SK-N-MC (cell line): ENCODE results near the gene ICAM4.

Experiments used
- EZH2 ChIP-seq: fragments of 200-600 bp; sonication (generic); IDR thresholded peaks from one replicate; pipeline ENCODE4 v1.6.1; 2017; ENCODE audit warnings: antibody characterized with exemption
- POLR2AphosphoS5 ChIP-seq: IDR thresholded peaks from 2 replicates; pipeline ENCODE4 v1.6.1; 2012; ENCODE audit warnings: mild to moderate bottlenecking, low read depth, low read length, borderline replicate concordance

DNA sequence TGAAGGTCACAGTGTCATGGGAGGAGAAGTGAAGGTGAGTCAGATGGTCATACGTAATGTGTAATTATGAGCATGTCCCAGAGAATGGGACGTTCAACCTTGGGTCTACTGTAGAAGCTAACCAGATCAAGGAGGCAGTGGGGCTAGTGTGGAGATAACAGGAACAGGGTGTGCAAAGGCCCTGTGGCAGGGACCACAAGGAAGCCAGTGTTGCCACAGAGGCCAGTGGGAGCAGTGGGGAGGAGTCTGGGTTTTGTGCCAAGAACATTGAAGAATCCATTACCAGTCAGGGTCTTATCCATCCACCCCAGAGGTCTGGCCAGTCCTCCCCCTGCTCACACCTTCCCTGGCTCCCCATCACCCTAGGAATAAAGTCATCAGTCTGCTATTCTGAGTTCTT is 31.4 kb upstream of the ICAM4 start:
- TF ChIP-seq EZH2 = no peak
- TF ChIP-seq POLR2AphosphoS5 = no peak
